HCT116 (cell line): Measurements from ENCODE around the gene EXD3.
"Not testable (repeated sequence)": the region's sequence is repeated elsewhere in the genome, so short reads cannot be mapped to it uniquely, and the experiment has no call there.

ENCODE experiments used
- ELF1 ChIP-seq: IDR thresholded peaks from 2 replicates; pipeline ENCODE4 v1.6.1; 2012; ENCODE audit warnings: low read depth, borderline replicate concordance
- POLR2A ChIP-seq: IDR thresholded peaks from 2 replicates; pipeline ENCODE4 v1.7.0; 2011; ENCODE audit warnings: borderline replicate concordance; ENCODE audit not compliant: insufficient read depth, insufficient read length; ENCODE audit errors: extremely low read depth
- POLR2AphosphoS5 ChIP-seq: IDR thresholded peaks from 2 replicates; pipeline ENCODE4 v1.6.1; 2011; ENCODE audit warnings: mild to moderate bottlenecking, low read depth, low read length, moderate library complexity
- RAD21 ChIP-seq: IDR thresholded peaks from 2 replicates; pipeline ENCODE4 v1.6.1; 2012; ENCODE audit warnings: low read depth, mild to moderate bottlenecking
- SIN3A ChIP-seq: IDR thresholded peaks from 2 replicates; pipeline ENCODE4 v1.6.1; 2012; ENCODE audit warnings: low read depth
- SP1 ChIP-seq: IDR thresholded peaks from 2 replicates; pipeline ENCODE4 v1.6.1; 2012; ENCODE audit warnings: low read depth
- ZFX ChIP-seq: fragments of 450-650 bp; IDR thresholded peaks from 2 replicates; pipeline ENCODE4 v1.6.1; 2017
- TF ChIP-seq, protein P1 (sequence below), 3 experiments: fragments of 200-600 bp in 1 of 3; sonication (generic) in 1 of 3; IDR thresholded peaks in 2 of 3; conservative IDR thresholded peaks in 1 of 3; 2 replicates each; pipeline ENCODE4 v1.5.1; 2012 to 2017; ENCODE audit warnings: low read depth in 2 of 3, low read length in 2 of 3, antibody characterized with exemption in 1 of 3, borderline replicate concordance in 1 of 3, control low read depth in 1 of 3, mild to moderate bottlenecking in 1 of 3, mixed read lengths in 1 of 3, mixed run types in 1 of 3, moderate library complexity in 1 of 3; ENCODE audit not compliant: insufficient read depth in 1 of 3
- TF ChIP-seq, protein P2 (sequence below): IDR thresholded peaks from 2 replicates; pipeline ENCODE4 v1.6.1; 2011; ENCODE audit warnings: mild to moderate bottlenecking, low read length, moderate library complexity; ENCODE audit not compliant: insufficient replicate concordance; ENCODE audit errors: extremely low read depth

DNA sequence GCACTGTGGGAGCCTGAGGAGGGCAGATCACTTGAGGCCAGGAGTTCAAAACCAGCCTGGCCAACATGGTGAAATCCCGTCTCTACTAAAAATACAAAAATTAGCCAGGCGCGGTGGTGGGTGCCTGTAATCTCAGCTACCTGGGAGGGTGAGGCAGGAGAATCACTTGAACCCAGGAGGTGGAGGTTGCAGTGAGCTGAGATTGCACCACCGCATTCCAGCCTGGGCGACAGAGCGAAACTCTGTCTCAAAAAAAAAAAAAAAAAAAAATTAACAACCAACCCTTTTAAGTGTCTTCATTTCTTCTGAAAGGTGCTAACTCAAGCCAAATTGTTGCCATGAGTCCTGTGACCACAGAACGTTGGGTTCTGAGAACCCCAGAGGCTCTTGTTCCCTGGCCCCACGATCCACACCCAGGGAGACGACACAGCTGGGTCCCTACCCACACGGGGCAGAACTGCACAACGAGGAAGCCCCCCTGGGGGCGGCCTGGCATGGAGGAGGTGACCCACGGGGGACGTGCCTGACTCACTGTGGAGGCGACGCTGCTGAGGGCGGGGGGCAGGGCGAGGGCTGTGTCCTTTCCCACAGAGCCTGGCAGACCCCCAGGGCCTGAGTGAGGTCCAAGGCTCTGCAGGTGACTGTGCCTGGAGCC, 12.6 kb downstream of the EXD3 start:
- TF ChIP-seq, protein P1, sequence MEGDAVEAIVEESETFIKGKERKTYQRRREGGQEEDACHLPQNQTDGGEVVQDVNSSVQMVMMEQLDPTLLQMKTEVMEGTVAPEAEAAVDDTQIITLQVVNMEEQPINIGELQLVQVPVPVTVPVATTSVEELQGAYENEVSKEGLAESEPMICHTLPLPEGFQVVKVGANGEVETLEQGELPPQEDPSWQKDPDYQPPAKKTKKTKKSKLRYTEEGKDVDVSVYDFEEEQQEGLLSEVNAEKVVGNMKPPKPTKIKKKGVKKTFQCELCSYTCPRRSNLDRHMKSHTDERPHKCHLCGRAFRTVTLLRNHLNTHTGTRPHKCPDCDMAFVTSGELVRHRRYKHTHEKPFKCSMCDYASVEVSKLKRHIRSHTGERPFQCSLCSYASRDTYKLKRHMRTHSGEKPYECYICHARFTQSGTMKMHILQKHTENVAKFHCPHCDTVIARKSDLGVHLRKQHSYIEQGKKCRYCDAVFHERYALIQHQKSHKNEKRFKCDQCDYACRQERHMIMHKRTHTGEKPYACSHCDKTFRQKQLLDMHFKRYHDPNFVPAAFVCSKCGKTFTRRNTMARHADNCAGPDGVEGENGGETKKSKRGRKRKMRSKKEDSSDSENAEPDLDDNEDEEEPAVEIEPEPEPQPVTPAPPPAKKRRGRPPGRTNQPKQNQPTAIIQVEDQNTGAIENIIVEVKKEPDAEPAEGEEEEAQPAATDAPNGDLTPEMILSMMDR (IDR thresholded peaks at IDR 0.05 in 2 of 3, conservative IDR thresholded peaks at IDR 0.05 in 1 of 3; ENCODE audit: borderline replicate concordance in 1 of 3, insufficient read depth in 1 of 3, low read depth in 2 of 3, low read length in 2 of 3) = not testable (repeated sequence)
- TF ChIP-seq POLR2A, RAD21, ELF1, POLR2AphosphoS5, SIN3A, ZFX, SP1: not testable (repeated sequence)
- TF ChIP-seq, protein P2, sequence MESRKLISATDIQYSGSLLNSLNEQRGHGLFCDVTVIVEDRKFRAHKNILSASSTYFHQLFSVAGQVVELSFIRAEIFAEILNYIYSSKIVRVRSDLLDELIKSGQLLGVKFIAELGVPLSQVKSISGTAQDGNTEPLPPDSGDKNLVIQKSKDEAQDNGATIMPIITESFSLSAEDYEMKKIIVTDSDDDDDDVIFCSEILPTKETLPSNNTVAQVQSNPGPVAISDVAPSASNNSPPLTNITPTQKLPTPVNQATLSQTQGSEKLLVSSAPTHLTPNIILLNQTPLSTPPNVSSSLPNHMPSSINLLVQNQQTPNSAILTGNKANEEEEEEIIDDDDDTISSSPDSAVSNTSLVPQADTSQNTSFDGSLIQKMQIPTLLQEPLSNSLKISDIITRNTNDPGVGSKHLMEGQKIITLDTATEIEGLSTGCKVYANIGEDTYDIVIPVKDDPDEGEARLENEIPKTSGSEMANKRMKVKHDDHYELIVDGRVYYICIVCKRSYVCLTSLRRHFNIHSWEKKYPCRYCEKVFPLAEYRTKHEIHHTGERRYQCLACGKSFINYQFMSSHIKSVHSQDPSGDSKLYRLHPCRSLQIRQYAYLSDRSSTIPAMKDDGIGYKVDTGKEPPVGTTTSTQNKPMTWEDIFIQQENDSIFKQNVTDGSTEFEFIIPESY = not testable (repeated sequence)
